Activated T-cell treated with anti-CD3 and anti-CD28 coated beads, Interleukin-2, amount 50 U/mL, for 72 hours (primary cell): Measurements from ENCODE around the gene DRG2. TPM values are rescaled to one million over a fixed set of nuclear protein-coding genes. Genes with fewer than 3 reads are reported as not detected.
A peak's percentile ranks its signal among the peaks of the same experiment; 100 is the strongest.

Experiments used
- ATAC-seq, 2 donors: fragments of 150-1000 bp; cut with Tn5 transposase; replicated peaks in 1 of 2; 2 replicates each; pipeline ENCODE4 v1.10.0; 2021; ENCODE audit warnings: moderate library complexity in 2 of 2, mild to moderate bottlenecking in 1 of 2
- DNase-seq, 2 donors: peaks; one replicate each; pipeline ENCODE4 v3.0.0; 2021 to 2022; ENCODE audit warnings: mixed read lengths in 1 of 2
- H3K27ac Mint-ChIP-seq: one replicate; pipeline ENCODE4 v1.8.0; 2022; ENCODE audit warnings: mild to moderate bottlenecking, moderate library complexity, mixed read lengths
- H3K27me3 Mint-ChIP-seq: one replicate; pipeline ENCODE4 v1.8.0; 2022; ENCODE audit warnings: low read depth, mixed read lengths
- H3K36me3 Mint-ChIP-seq, 2 donors: one replicate each; pipeline ENCODE4 v1.8.0; 2022; ENCODE audit warnings: mixed read lengths in 2 of 2, mild to moderate bottlenecking in 1 of 2; ENCODE audit not compliant: insufficient read depth in 2 of 2
- H3K4me1 Mint-ChIP-seq: one replicate; pipeline ENCODE4 v1.8.0; 2022; ENCODE audit warnings: low read depth, mixed read lengths
- H3K4me3 Mint-ChIP-seq, 2 donors: one replicate each; pipeline ENCODE4 v1.8.0; 2022; ENCODE audit warnings: mild to moderate bottlenecking in 2 of 2, mixed read lengths in 2 of 2, moderate library complexity in 2 of 2
- H3K9me3 Mint-ChIP-seq, 2 donors: one replicate each; pipeline ENCODE4 v1.8.0; 2022; ENCODE audit warnings: mixed read lengths in 2 of 2
- total RNA-seq, 2 donors: library from RNA; stranded (reverse); gene quantifications; one replicate each; pipeline ENCODE4 v1.2.3, GENCODE V29; 2022

Gene DRG2
- total RNA-seq, 2 donors from 2014 or later = 44.1 to 53.6 TPM

DNA sequence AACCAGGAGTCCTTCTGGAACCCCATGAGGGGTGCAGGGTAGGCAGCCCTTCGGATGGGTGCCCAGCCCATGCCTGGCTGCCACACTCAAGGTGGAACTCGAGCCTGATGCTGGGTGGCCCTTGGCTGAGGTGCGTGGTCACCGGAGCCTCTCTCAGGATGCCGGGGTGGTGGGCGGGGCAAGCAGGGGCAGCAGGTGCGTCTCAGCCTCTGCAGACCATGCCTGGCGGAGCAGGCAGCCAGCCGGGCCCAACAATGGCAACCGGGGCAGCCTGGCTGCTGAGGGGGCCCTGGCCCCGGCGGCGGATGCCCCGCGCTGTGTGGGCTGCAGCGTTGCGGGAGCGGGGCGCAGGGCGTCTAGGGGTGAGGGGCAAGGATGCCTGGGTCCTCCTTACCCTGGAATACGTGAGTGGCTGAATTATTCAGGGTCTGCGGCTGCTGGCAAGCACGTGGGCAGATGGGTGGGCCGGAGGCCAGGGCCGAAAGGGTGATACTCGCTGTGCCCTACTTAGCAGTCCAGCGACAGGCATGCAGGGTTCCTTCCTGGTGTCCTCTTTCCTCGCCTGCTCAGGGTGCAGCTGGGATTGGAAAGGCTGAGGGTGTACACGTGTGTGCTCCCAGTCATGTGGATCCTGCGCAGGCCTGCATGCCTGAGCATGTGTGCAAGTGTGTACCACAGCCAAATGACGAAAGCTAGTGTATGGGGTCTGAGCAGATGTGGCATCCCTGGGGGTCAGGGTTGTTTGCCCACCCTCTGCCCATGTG lies 35.4 kb downstream of the DRG2 start:
- Mint-ChIP-seq H3K36me3 (peaks cover 0 to 1% of the 10 kb centered on the region in 2 donors), H3K4me3 (no peak overlapping the region), H3K27me3 (no peaks in the 10 kb centered on the region), H3K9me3 (peaks cover 2% of the 10 kb centered on the region in 2 donors), H3K4me1 (no peaks in the 10 kb centered on the region), H3K27ac (no peak overlapping the region)
- ATAC-seq (no peak), DNase-seq (no peak)

DNA sequence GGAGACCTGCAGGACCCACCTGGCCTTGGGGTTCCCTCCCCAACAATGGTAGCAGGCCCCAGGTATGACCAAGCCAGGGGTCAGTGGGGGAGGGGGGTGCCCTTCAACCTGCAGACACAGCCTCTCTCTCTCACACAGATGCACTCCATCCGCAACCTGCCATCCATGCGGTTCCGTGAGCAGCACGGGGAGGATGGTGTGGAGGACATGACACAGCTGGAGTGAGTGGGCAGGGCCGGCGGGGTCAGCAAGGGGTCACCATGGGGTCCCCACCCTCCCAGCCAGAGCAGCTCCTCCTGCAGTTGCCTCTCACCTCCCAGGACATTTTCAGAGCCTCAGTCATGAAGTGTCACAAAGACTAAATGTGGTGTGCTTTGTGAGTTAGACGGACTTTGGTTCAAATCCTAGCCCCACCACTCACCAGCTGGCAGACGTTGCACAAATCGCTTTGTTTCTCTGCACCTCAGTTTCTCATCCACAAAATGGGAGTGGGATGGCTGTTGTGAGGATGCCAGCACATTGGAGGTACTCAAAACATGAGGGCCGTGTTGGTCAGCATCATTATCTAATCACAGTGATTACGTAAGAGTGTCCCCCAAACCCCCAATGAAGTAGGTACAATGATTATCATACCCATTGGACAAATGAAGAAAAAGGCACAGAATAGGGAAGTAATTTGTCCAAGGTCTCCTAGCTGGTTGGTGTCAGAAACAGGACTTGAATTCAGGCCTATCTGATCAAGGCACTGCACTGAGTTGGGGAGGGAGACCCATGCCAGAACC lies 36.8 kb downstream of the DRG2 start:
- Mint-ChIP-seq H3K27me3 (no peaks in the 10 kb centered on the region), H3K4me1 (no peaks in the 10 kb centered on the region), H3K4me3 (no peak overlapping the region), H3K36me3 (peaks cover 0 to 1% of the 10 kb centered on the region in 2 donors), H3K9me3 (peaks cover 2% of the 10 kb centered on the region in 2 donors), H3K27ac (no peak overlapping the region)
- DNase-seq = no peak
- no peak for ATAC-seq

- ATAC-seq (no peak), DNase-seq (no peak)
- no peaks in the 10 kb centered on the region for H3K4me1 Mint-ChIP-seq
- H3K36me3 Mint-ChIP-seq = no peaks in the 10 kb centered on the region
- no peaks in the 10 kb centered on the region for H3K27me3 Mint-ChIP-seq
- H3K9me3 Mint-ChIP-seq = no peaks in the 10 kb centered on the region
- no peak overlapping the region for H3K4me3 Mint-ChIP-seq
- no peak overlapping the region for H3K27ac Mint-ChIP-seq
These were observed 41.3 kb downstream of the DRG2 start for GRCh38 chr17:18129041-18129502.

DNA sequence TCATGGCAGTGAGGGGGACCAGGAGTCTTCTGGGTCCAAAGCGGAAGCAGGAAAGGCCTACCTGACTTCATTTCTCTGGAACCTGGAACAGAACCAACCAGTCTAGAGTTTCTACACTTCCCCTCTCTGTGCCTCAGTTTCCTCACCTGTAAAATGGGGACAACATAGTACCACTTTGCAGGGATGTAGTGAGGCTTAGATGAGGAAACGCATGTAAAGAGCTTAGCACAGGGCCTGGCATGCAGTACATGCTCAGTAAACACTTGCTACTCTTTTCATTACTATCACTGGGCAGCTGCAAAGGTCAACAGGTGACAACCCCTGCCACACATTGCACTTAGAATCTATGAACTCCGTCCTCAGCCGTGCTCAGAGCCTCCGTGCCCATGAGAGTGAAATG lies 45.0 kb downstream of the DRG2 start:
- Mint-ChIP-seq H3K27me3 (no peaks in the 10 kb centered on the region), H3K4me3 (no peak overlapping the region), H3K36me3 (no peaks in the 10 kb centered on the region), H3K27ac (no peak overlapping the region), H3K9me3 (no peaks in the 10 kb centered on the region), H3K4me1 (no peaks in the 10 kb centered on the region)
- ATAC-seq (no peak), DNase-seq (no peak)

DNA sequence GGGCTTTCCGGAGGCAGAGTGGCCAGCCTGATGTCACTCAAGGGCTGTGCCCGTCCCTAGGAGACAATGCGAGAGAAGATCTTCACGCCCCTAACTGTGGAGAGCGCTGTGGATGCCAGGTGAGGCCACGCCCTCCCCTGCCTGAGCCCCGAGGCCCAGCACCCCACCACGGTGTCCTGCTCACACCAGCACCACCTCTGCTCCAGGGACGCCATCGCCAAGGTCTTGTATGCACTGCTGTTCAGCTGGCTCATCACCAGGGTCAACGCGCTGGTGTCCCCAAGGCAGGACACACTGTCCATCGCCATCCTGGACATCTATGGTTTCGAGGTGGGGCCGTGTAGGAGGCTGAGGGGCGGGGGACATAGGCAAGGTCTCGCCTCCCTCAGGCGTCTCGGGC lies 48.6 kb downstream of the DRG2 start:
- Mint-ChIP-seq H3K27me3 (no peaks in the 10 kb centered on the region), H3K4me1 (peaks cover 5% of the 10 kb centered on the region), H3K36me3 (no peaks in the 10 kb centered on the region), H3K27ac (no peak overlapping the region), H3K4me3 (no peak overlapping the region), H3K9me3 (no peaks in the 10 kb centered on the region)
- ATAC-seq (no peak), DNase-seq (no peak)

GRCh38 chr17:18138065-18138749 lies 50.5 kb downstream of the DRG2 start:
- H3K36me3 Mint-ChIP-seq = no peaks in the 10 kb centered on the region

GRCh38 chr17:18139092-18139491 lies 51.3 kb downstream of the DRG2 start:
- H3K27ac Mint-ChIP-seq = no peak overlapping the region
- no peaks in the 10 kb centered on the region for H3K9me3 Mint-ChIP-seq
- H3K36me3 Mint-ChIP-seq = no peaks in the 10 kb centered on the region
- H3K4me1 Mint-ChIP-seq = peaks cover 5% of the 10 kb centered on the region
- DNase-seq = no peak
- no peak overlapping the region for H3K4me3 Mint-ChIP-seq
- ATAC-seq = no peak
- H3K27me3 Mint-ChIP-seq = no peaks in the 10 kb centered on the region

More at GRCh38 chr17:18138065-18138749, 50.5 kb downstream of the DRG2 start:
- Mint-ChIP-seq H3K27ac (no peak overlapping the region), H3K4me1 (peaks cover 5% of the 10 kb centered on the region), H3K27me3 (no peaks in the 10 kb centered on the region), H3K4me3 (no peak overlapping the region), H3K9me3 (no peaks in the 10 kb centered on the region)
- ATAC-seq = no peak
- DNase-seq = no peak

- Mint-ChIP-seq H3K27me3 (no peaks in the 10 kb centered on the region), H3K36me3 (no peaks in the 10 kb centered on the region), H3K9me3 (no peaks in the 10 kb centered on the region), H3K4me1 (peaks cover 5% of the 10 kb centered on the region), H3K27ac (no peak overlapping the region), H3K4me3 (no peak overlapping the region)
- DNase-seq (no peak), ATAC-seq (no peak)
These were observed 51.8 kb downstream of the DRG2 start for GRCh38 chr17:18139498-18139897.

DNA sequence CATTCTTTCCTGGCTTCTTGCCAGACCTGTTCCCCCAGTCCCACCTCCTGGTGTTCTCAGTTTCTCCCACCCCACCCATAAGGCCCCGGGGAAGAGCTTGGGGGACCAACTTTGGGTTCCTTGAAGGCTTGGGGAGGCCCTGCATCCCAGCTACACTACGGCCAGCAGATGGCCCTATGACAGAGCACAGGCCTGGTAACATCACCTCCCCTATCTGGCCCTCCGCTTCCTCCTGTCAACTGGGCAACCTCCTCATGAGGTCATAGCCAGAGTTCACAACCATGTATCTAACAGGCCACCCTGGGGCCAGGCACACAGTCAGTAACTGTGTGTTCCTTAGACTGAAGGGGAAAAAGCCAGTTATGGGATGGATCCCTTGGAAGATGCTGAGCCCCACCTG lies 52.2 kb downstream of the DRG2 start:
- DNase-seq (no peak), ATAC-seq (no peak)
- no peak overlapping the region for H3K27ac Mint-ChIP-seq
- H3K9me3 Mint-ChIP-seq = no peaks in the 10 kb centered on the region
- H3K36me3 Mint-ChIP-seq = no peaks in the 10 kb centered on the region
- no peaks in the 10 kb centered on the region for H3K27me3 Mint-ChIP-seq
- H3K4me3 Mint-ChIP-seq = no peak overlapping the region
- H3K4me1 Mint-ChIP-seq = peaks cover 5% of the 10 kb centered on the region

DNA sequence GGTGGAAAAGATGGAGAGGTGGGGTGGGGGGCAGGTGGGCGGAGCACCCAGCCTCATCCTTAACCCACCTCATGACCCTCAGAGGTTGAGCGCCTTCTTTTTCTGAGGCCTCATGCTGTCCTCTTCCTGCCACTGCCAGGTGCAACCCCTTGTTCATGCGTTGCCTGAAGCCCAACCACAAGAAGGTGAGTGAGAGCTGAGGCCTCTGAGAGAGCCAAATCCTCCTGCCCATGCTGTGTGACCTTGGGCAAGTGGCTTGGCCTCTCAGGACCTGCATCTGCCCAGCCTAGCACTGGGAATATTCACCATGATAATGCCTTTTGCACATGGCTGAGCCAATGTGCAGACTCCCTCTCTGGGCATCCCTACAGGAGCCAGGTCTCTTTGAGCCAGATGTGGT lies 52.9 kb downstream of the DRG2 start:
- H3K4me3 Mint-ChIP-seq = no peak overlapping the region
- no peaks in the 10 kb centered on the region for H3K27me3 Mint-ChIP-seq
- H3K4me1 Mint-ChIP-seq = peaks cover 5% of the 10 kb centered on the region
- no peak for DNase-seq
- no peak for ATAC-seq
- H3K9me3 Mint-ChIP-seq = no peaks in the 10 kb centered on the region
- H3K36me3 Mint-ChIP-seq = no peaks in the 10 kb centered on the region
- H3K27ac Mint-ChIP-seq = no peak overlapping the region

- peak; percentile 44 to 54 for ATAC-seq
- no peak overlapping the region for H3K27ac Mint-ChIP-seq
These were observed 53.6 kb downstream of the DRG2 start for GRCh38 chr17:18141210-18141803.

DNA sequence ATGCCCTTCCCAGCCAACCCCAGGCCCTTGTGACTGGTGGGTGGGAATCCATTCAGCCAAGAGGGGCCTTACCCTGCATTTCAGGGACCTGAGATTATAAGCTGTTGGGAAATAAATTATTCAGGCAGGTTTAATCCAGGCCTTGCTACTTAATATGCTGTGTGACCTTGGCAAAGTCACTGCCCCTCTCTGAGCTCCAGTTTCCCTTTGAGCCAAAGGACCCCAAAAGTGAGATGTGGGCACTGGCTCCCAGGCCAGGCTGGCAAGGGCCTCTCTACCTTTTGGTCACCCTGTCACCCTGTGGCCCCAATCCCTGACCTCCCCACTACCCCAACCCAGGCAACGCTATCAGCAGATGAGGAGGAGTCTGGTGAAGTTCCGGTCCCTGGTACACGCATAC lies 54.7 kb downstream of the DRG2 start:
- ATAC-seq = no peak
- Mint-ChIP-seq H3K4me1 (peaks cover 5% of the 10 kb centered on the region), H3K36me3 (no peaks in the 10 kb centered on the region), H3K27ac (no peak overlapping the region), H3K9me3 (no peaks in the 10 kb centered on the region), H3K4me3 (no peak overlapping the region), H3K27me3 (no peaks in the 10 kb centered on the region)
- DNase-seq = no peak

More at GRCh38 chr17:18141210-18141803, 53.6 kb downstream of the DRG2 start:
- no peaks in the 10 kb centered on the region for H3K9me3 Mint-ChIP-seq
- H3K27me3 Mint-ChIP-seq = no peaks in the 10 kb centered on the region
- peak; percentile 38 to 53 for DNase-seq
- H3K4me3 Mint-ChIP-seq = no peak overlapping the region
- H3K4me1 Mint-ChIP-seq = peaks cover 5% of the 10 kb centered on the region
- no peaks in the 10 kb centered on the region for H3K36me3 Mint-ChIP-seq
